ENCODE measurements around the gene TRIM44.
"Not testable (repeated sequence)": the region's sequence is repeated elsewhere in the genome, so short reads cannot be mapped to it uniquely, and the experiment has no call there.

DNA sequence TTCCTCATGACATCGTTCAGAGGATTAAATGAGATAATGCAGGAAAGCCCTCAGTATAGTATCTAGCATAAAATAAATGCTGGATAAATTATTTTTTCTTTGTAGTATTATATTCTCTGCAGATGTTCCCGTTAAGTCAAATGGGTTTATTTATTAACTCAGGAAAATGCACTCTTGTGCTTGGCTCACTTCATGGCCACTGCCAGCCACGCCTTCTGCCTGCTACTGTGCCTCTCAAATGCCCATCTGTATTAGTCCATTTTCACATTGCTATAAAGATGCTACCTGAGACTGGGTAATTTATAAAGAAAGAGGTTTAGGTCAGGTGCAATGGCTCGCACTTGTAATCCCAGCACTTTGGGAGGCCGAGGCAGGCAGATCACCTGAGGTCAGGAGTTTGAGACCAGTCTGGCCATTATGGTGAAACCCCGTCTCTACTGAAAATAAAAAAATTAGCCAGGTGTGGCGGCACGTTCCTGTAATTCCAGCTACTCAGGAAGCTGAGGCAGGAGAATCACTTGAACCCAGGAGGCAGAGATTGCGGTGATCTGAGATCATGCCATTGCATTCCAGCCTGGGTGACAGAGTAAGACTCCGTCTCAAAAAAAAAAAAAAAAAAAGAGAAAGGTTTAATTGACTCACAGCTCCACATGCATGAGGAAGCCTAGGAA, 176.3 kb downstream of the TRIM44 start:
- not testable (repeated sequence) for TF ChIP-seq EP300, POLR2AphosphoS5 (IDR thresholded peaks at IDR 0.05)
- TF ChIP-seq, protein P1, sequence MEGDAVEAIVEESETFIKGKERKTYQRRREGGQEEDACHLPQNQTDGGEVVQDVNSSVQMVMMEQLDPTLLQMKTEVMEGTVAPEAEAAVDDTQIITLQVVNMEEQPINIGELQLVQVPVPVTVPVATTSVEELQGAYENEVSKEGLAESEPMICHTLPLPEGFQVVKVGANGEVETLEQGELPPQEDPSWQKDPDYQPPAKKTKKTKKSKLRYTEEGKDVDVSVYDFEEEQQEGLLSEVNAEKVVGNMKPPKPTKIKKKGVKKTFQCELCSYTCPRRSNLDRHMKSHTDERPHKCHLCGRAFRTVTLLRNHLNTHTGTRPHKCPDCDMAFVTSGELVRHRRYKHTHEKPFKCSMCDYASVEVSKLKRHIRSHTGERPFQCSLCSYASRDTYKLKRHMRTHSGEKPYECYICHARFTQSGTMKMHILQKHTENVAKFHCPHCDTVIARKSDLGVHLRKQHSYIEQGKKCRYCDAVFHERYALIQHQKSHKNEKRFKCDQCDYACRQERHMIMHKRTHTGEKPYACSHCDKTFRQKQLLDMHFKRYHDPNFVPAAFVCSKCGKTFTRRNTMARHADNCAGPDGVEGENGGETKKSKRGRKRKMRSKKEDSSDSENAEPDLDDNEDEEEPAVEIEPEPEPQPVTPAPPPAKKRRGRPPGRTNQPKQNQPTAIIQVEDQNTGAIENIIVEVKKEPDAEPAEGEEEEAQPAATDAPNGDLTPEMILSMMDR (IDR thresholded peaks at IDR 0.05) = not testable (repeated sequence)
